Activated naive CD4-positive, alpha-beta T cell treated with anti-CD3 and anti-CD28 coated beads, Interleukin-2, amount 50 U/mL, for 24 hours (primary cell): ENCODE results near the gene TBC1D22A.

Experiments used
- H3K27ac Mint-ChIP-seq: one replicate; pipeline ENCODE4 v1.8.0; 2021; ENCODE audit warnings: mild to moderate bottlenecking, mixed read lengths
- H3K27me3 Mint-ChIP-seq: one replicate; pipeline ENCODE4 v1.8.0; 2021; ENCODE audit warnings: mixed read lengths
- H3K36me3 Mint-ChIP-seq: one replicate; pipeline ENCODE4 v1.8.0; 2021; ENCODE audit warnings: mixed read lengths
- H3K4me1 Mint-ChIP-seq: one replicate; pipeline ENCODE4 v1.8.0; 2021; ENCODE audit warnings: mixed read lengths
- H3K4me3 Mint-ChIP-seq: one replicate; pipeline ENCODE4 v1.8.0; 2021; ENCODE audit warnings: mild to moderate bottlenecking, mixed read lengths
- H3K9me3 Mint-ChIP-seq: one replicate; pipeline ENCODE4 v1.8.0; 2021; ENCODE audit warnings: mixed read lengths

The TBC1D22A gene

DNA sequence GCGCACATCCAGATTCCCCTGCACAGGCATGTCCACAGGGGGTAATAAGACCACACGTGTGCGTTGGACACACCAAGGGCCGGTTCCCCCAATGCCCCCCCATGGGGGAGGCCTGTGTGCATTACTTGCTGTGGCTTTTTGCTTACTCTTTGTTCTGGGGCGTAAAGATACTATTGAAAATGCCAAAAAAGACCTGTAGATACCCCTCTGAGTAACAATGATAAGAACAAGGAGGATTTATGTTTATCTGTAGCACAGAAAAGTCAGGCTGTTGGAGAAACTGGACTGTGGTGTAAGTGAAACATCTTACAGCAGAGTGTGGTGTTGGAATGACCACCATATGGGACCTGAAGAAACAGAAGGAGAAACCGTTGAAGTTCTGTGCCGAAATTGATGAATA is 103.2 kb downstream of the TBC1D22A start:
- no peak overlapping the region for H3K27ac Mint-ChIP-seq
- H3K4me1 Mint-ChIP-seq, result peaks cover 12% of the 10 kb centered on the region
- peaks cover 10% of the 10 kb centered on the region for H3K9me3 Mint-ChIP-seq
- no peak overlapping the region for H3K4me3 Mint-ChIP-seq
- H3K36me3 Mint-ChIP-seq, result peaks cover 38% of the 10 kb centered on the region
- H3K27me3 Mint-ChIP-seq, result no peaks in the 10 kb centered on the region

DNA sequence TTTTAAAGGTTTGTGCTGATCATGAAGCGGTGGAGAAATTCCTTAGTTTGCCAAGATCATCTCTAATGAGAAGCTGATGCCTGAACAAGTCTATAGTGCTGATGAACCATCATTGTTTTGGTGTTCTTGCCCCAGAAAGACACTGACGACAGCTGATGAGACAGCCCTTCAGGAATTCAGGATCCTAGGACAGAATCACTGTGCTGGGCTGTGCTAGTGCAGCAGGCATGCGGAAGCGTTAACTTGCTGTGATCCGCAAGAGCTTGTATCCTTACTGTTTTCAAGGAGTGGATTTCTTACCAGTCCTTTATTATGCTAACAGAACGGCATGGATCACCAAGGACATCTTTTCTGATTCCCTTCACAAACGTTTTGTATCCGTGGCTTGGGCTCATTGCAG is 104.1 kb downstream of the TBC1D22A start:
- Mint-ChIP-seq H3K4me3 (no peak overlapping the region), H3K4me1 (peaks cover 12% of the 10 kb centered on the region), H3K36me3 (peaks cover 47% of the 10 kb centered on the region), H3K27ac (no peak overlapping the region), H3K9me3 (peaks cover 10% of the 10 kb centered on the region), H3K27me3 (no peaks in the 10 kb centered on the region)

DNA sequence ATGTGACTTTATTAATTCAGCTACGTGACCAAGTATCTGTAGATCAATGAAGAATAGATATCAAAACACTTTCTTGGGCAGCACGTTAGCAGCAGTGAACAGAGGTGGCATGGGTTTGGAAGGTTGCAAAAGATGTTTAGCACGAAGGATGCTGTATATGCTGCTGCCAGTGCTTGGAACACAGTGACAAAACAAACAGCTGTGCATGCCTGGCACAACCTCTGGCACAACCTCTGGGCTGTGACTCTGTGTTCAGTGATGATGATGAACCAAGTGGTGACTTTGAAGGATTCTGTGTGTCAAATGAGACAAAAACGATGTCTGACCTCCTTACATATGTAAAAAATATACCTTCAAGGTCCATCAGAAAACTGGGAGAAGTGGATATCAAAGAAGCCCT is 104.7 kb downstream of the TBC1D22A start:
- Mint-ChIP-seq H3K4me1 (peaks cover 8% of the 10 kb centered on the region), H3K36me3 (peaks cover 48% of the 10 kb centered on the region), H3K27me3 (no peaks in the 10 kb centered on the region), H3K4me3 (no peak overlapping the region), H3K27ac (no peak overlapping the region), H3K9me3 (peaks cover 10% of the 10 kb centered on the region)

DNA sequence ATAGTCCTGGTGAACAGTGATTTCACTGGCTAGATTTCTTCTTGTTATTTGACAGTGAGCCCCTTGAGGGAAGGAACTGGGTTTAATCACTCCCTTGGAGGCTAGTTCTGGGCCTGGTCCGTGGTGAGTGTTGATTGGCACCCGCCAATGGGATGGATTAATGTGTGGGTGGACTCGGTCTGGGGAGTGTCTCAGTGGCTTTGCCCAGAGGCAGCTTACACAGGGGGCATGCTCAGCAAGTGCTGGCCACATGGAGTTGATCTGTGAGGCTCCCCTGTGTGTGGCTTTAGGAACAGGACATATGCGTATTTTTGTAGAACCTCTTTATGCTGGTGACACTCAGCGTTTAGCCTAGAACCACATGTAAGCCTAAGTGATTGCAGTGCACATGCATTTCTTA is 106.9 kb downstream of the TBC1D22A start:
- Mint-ChIP-seq H3K27me3 (no peaks in the 10 kb centered on the region), H3K36me3 (peaks cover 48% of the 10 kb centered on the region), H3K9me3 (peaks cover 16% of the 10 kb centered on the region), H3K4me3 (no peak overlapping the region), H3K27ac (no peak overlapping the region), H3K4me1 (peaks cover 10% of the 10 kb centered on the region)

DNA sequence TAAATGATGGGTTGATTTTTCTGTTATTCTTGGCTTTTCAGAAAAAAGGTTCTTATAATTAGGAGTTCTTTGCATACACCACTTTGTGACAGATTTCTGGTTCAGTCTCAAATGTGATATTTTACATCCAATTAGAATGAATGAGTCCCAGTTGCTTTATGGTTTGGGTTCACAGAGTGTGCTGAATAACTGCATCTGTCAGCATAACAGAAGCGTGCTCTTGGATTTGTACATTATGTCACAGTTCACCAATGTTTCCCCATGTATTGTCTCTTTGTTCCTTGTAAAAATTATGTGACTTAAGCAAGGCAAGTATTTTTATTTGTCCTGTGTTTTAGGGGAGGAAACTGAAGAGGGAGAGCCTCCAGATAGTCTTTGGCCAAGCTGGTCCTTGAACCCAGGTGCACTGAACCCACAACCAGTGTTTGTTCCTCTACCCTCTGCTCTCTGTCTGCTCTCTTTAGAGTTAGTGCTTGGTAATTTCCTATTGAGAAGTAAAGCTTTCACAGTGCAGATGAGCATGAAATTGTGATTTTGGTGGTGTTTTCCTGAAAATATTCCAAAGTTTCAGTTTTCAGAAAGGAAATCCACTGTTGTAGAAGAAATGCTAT is 107.5 kb downstream of the TBC1D22A start:
- Mint-ChIP-seq H3K27me3 (no peaks in the 10 kb centered on the region), H3K27ac (no peak overlapping the region), H3K9me3 (peaks cover 16% of the 10 kb centered on the region), H3K4me3 (no peak overlapping the region), H3K4me1 (peaks cover 10% of the 10 kb centered on the region), H3K36me3 (peaks cover 47% of the 10 kb centered on the region)

DNA sequence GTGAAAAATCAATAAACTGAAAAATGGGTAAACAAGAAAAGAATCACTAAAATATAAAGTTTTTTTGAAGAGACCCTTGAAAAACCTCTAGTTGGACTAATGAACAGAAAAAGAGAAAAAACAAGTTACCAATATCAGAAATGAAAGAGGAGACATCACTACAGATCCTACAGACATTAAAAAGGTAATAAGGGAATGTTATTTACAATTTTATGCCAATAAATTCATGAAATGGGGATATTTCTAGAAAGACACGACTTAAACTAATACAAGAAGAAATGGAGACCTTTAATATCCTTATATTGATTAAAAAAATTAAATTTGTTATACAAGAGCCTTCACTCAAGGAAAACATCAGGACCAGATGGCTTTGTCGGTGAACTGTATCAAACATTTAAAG is 109.4 kb downstream of the TBC1D22A start:
- peaks cover 18% of the 10 kb centered on the region for H3K4me1 Mint-ChIP-seq
- peaks cover 16% of the 10 kb centered on the region for H3K9me3 Mint-ChIP-seq
- no peak overlapping the region for H3K27ac Mint-ChIP-seq
- no peak overlapping the region for H3K4me3 Mint-ChIP-seq
- H3K27me3 Mint-ChIP-seq, result no peaks in the 10 kb centered on the region
- H3K36me3 Mint-ChIP-seq, result peaks cover 34% of the 10 kb centered on the region

DNA sequence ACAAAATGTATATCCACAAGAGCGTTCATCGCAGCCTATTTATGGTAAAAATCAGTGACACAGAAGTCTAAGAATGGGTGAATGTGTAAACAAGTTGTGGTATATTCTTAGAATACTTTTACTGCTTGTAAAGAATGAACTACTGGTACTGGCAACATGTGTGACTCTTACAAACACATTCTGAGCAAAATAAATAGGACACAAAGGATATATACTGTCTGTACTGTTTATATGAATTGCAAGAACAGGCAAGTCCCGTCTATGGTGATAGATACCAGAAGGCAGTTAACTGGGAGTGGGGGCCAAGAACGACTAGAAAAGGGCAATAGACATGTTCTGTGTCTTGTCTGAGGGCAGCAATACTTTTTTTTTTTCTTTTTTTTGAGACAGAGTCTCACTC is 112.6 kb downstream of the TBC1D22A start:
- H3K9me3 Mint-ChIP-seq, result peaks cover 5% of the 10 kb centered on the region
- H3K4me3 Mint-ChIP-seq, result no peak overlapping the region
- peaks cover 45% of the 10 kb centered on the region for H3K4me1 Mint-ChIP-seq
- H3K27ac Mint-ChIP-seq, result no peak overlapping the region
- peaks cover 23% of the 10 kb centered on the region for H3K36me3 Mint-ChIP-seq
- no peaks in the 10 kb centered on the region for H3K27me3 Mint-ChIP-seq

DNA sequence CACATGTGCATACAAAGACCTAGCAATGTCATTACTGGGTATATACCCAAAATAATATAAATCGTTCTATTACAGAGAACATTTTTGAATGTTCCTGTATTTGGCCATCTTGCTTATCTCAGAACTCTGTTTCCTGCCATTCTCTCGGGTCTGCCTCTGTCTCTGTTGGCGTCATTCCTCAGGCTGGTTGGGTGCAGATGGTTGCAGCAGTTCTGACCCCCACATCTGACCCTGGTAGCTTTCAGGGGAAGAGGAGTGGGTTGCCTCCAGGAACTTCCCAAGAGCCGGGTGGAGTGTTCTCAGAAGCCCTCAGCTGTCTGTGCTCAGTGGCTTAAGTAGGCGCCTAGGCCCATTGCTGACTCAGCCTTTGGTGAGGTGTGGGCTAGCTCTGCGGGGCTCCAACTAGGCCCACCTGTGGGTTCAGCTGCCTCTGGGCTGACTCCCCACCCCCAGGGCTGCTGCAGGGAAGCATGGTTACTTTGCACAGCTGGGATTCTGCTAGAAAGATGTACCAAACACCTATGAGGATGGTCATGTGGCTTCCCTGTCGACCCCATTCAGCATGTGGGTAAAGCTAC is 114.0 kb downstream of the TBC1D22A start:
- peaks cover 12% of the 10 kb centered on the region for H3K36me3 Mint-ChIP-seq
- no peak overlapping the region for H3K4me3 Mint-ChIP-seq
- H3K27me3 Mint-ChIP-seq, result no peaks in the 10 kb centered on the region
- H3K27ac Mint-ChIP-seq, result peak overlapping the region; percentile 51
- H3K9me3 Mint-ChIP-seq, result peaks cover 5% of the 10 kb centered on the region
- H3K4me1 Mint-ChIP-seq, result peaks cover 53% of the 10 kb centered on the region

DNA sequence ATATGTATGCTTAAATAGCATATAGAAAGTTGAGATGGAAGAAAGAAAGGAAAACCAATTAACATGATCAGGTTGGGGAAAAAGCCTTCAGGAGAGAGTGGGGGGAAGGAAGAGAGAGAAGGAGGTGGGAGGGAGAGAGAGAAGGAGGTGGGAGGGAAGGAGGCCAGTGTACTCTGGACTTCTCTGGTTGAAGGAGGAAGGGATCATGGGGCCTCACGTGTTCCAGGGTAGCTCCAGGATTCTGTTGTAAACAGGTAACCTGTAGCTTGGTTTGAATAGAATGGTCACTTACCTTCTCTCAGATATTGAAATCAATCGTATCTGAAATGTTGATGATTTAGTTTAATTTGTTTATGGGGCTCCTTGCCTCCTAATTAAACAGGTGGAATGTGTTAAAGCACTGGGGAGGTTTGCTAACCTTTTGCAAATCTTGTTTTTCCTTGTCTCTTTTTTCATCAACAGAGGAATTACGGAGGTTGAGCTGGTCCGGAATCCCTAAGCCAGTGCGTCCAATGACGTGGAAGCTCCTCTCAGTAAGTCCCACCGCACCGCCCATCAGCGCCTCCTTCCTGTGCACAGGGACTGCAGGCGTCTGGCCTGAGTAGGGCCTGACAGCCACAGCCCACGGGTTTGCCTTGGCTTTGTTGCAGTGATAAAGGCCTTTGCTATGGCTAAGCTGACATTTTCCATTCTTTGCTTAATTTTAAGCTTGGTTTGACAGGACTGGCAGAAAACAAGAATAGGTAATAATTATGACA is 115.9 kb downstream of the TBC1D22A start:
- Mint-ChIP-seq H3K4me1 (peaks cover 48% of the 10 kb centered on the region), H3K9me3 (no peaks in the 10 kb centered on the region), H3K4me3 (no peak overlapping the region), H3K36me3 (peaks cover 7% of the 10 kb centered on the region), H3K27ac (peak overlapping the region; percentile 91), H3K27me3 (no peaks in the 10 kb centered on the region)

DNA sequence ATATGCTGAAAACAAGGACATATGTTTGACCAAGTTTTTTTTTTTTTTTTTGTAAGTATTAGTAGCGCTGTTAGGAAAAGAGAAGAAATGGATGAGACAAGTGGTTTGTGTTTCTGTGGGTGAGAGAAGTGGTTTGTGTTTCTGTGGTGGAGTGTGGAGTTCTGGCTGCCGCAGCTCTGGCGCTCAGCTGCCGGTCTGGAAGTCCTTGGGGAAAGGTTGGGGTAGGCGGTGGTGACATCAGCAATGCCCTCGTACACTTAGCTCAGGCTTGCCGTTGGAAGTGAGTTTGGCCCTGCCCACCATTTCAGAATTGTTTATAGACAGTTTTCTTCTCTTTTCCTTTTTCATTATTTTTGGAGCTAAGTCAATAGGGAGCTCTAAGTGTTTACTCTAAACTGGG is 116.6 kb downstream of the TBC1D22A start:
- no peak overlapping the region for H3K27ac Mint-ChIP-seq
- H3K27me3 Mint-ChIP-seq, result no peaks in the 10 kb centered on the region
- peaks cover 7% of the 10 kb centered on the region for H3K36me3 Mint-ChIP-seq
- no peaks in the 10 kb centered on the region for H3K9me3 Mint-ChIP-seq
- H3K4me3 Mint-ChIP-seq, result no peak overlapping the region
- H3K4me1 Mint-ChIP-seq, result peaks cover 48% of the 10 kb centered on the region

DNA sequence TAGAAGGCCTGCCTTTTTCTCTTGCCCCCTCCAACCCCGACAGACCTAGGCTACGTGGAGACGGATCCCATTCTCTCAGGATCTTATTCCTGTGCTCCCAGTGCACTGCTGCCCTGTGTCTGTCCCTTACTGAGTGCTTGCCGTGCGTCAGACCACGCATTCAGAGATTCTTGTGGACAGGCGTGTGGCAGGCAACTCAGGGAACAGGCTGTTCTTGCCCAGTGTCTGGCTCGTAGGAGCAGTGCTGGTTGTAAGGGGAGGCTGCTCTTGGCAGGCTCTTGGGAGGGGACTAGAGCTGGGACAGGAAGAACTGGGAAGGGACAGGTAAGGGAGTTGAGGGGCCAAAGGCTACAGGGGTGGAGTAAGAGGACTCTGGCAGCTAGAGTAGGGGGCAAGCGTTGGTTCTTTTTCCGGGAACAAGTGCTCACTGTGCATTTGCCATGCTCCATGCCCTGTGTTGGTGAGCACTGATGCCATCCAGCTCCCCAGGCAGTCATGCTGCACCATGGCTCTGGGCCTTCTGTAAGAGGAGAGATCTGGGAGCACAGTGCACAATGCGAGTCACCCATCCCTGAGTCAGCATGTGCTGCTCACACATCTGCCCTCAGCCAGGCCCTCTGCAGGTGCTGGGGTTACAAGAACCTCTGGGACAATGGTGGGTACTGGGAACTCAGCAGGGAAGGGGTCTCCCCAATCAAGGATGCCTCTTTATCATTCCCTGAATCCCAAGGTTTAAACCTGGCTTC is 119.1 kb downstream of the TBC1D22A start:
- peaks cover 41% of the 10 kb centered on the region for H3K4me1 Mint-ChIP-seq
- H3K27ac Mint-ChIP-seq, result no peak overlapping the region
- H3K36me3 Mint-ChIP-seq, result peaks cover 7% of the 10 kb centered on the region

DNA sequence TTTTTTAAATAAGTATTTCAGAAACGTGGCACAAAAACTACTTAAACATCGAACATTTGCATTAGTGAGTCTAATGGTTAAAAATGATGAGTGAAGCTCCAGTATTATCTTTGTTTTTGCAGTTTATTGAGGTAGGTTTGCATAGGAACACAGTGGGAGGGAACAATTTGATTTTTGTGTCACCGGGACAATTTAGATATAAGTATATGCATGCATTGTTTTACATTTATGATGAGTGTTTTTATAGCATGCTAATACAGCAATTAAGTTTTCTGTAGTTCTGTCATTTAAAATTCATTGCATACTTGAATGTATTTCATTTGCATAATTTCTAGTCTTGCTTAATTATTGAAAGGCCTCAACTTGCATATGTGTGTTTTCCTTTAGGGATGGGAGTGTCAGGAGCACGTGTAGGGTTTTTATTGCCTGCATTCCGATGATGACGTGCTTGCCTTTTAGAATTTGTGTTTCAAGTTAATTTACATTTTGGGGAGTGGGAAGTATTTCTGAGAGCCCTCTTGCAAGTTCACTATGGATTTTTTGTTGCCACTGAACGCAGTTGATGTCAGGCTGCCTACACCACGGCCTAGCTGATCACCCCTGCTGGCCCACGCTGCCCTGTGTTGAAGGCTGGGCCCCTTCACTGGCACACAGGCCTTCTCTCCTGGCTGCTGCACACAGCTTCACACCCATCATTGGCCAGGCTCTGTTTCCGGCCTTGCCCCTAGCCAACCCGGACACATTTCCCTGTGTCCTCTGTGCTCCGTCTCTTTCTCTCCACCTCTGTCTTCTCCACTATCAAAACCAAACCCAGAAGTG is 120.9 kb downstream of the TBC1D22A start:
- H3K27ac Mint-ChIP-seq, result no peak overlapping the region
- H3K36me3 Mint-ChIP-seq, result peaks cover 5% of the 10 kb centered on the region
- no peaks in the 10 kb centered on the region for H3K27me3 Mint-ChIP-seq
- no peak overlapping the region for H3K4me3 Mint-ChIP-seq
- peaks cover 24% of the 10 kb centered on the region for H3K4me1 Mint-ChIP-seq
- no peaks in the 10 kb centered on the region for H3K9me3 Mint-ChIP-seq

More for the DNA sequence above, 119.1 kb downstream of the TBC1D22A start:
- Mint-ChIP-seq H3K4me3 (no peak overlapping the region), H3K27me3 (no peaks in the 10 kb centered on the region), H3K9me3 (no peaks in the 10 kb centered on the region)

DNA sequence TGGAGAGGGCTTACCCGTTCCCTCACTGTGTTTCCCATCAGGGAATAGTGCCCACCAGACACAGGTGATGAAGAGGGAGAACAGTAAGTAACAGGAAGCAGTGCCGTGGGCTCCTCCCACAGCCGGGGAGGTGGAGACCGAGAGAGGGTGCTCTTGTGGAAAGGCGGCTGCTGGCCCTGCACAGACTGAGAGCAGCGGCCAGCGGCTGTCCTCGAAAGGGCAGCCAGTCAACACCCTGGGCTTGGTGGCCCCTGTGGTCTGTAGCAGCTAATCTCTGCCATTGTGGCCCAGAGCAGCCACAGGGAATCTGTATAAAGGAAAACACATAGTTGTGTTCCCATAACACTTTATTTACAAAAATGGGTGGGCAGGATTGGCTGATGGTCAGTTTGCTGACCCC is 121.9 kb downstream of the TBC1D22A start:
- Mint-ChIP-seq H3K4me3 (no peak overlapping the region), H3K4me1 (peaks cover 16% of the 10 kb centered on the region), H3K36me3 (peaks cover 4% of the 10 kb centered on the region), H3K27ac (no peak overlapping the region), H3K9me3 (no peaks in the 10 kb centered on the region), H3K27me3 (no peaks in the 10 kb centered on the region)

DNA sequence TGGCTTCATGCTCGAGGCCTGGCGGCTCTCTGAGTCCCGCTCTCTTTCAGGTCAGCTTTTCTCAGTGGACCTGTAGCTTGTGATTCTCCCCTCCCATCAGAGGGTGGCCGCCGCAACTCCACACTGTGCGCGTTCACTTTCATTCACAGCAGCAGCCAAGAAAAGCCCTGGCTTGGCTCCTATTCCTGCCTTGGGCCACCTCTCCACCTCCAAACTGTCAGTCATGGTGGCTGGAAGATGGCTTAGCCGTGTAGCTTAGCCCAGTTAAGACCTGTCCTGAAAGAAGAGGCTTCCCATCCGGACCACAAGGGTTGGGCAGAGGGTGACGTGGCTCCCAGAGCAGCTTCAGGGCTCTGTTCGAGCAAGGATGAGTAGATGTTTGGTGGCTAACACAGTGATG is 125.5 kb downstream of the TBC1D22A start:
- peaks cover 10% of the 10 kb centered on the region for H3K36me3 Mint-ChIP-seq
- H3K27ac Mint-ChIP-seq, result no peak overlapping the region
- no peaks in the 10 kb centered on the region for H3K27me3 Mint-ChIP-seq
- no peak overlapping the region for H3K4me3 Mint-ChIP-seq
- no peaks in the 10 kb centered on the region for H3K9me3 Mint-ChIP-seq
- H3K4me1 Mint-ChIP-seq, result peaks cover 4% of the 10 kb centered on the region

DNA sequence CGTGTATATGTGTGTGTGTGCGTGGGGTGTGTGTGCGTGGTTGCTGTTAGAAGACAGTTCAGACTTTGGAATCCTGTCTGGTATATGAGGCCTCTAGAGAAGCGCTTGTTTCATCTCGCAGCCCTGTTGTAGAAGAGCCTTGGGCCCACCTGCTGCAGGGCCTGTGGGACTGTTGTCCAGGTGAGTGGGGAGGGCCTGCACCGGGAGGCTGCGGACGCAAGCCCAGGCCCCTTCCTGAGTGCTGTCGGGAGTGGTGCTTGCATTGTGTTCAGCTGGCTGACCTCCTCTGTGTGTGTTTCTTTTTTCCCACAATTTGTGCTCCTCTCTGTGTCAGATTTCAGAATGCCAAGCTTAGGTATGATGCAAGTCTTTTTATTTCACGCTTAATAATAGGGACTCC is 128.4 kb downstream of the TBC1D22A start:
- H3K9me3 Mint-ChIP-seq, result no peaks in the 10 kb centered on the region
- no peak overlapping the region for H3K27ac Mint-ChIP-seq
- peaks cover 1% of the 10 kb centered on the region for H3K4me1 Mint-ChIP-seq
- no peak overlapping the region for H3K4me3 Mint-ChIP-seq
- peaks cover 10% of the 10 kb centered on the region for H3K36me3 Mint-ChIP-seq
- no peaks in the 10 kb centered on the region for H3K27me3 Mint-ChIP-seq
